ENCODE results near the gene TMIGD1.

TMIGD1 gene

GRCh38 chr17:30312226-30312625 is 21.6 kb downstream of the TMIGD1 start:
- Histone ChIP-seq H3K4me3 (no peak overlapping the region), H3K27ac (no peak overlapping the region), H3K36me3 (no peaks in the 10 kb centered on the region), H3K27me3 (no peaks in the 10 kb centered on the region), H3K4me1 (no peaks in the 10 kb centered on the region), H3K9me3 (no peaks in the 10 kb centered on the region)
- DNase-seq, result no peak
- intact Hi-C loops (cut with DNase I; ENCODE audit: low total_unique reads), result no loop called here
- TF ChIP-seq CTCF (IDR thresholded peaks at IDR 0.05), result no peak

- TF ChIP-seq CTCF (IDR thresholded peaks at IDR 0.05), result no peak
- Histone ChIP-seq H3K36me3 (no peaks in the 10 kb centered on the region), H3K9me3 (no peaks in the 10 kb centered on the region), H3K27ac (no peak overlapping the region), H3K27me3 (no peaks in the 10 kb centered on the region), H3K4me1 (no peaks in the 10 kb centered on the region), H3K4me3 (no peak overlapping the region)
- intact Hi-C loops (cut with DNase I; ENCODE audit: low total_unique reads), result no loop called here
- DNase-seq, result no peak
Observed at GRCh38 chr17:30310562-30310961, 23.3 kb downstream of the TMIGD1 start.

- Histone ChIP-seq H3K4me1 (no peaks in the 10 kb centered on the region), H3K9me3 (no peaks in the 10 kb centered on the region), H3K27me3 (no peaks in the 10 kb centered on the region), H3K27ac (no peak overlapping the region), H3K36me3 (no peaks in the 10 kb centered on the region), H3K4me3 (no peak overlapping the region)
- TF ChIP-seq CTCF (IDR thresholded peaks at IDR 0.05), result no peak
- no peak for DNase-seq
- intact Hi-C loops (cut with DNase I; ENCODE audit: low total_unique reads), result no loop called here
Observed at GRCh38 chr17:30309591-30309990, 24.3 kb downstream of the TMIGD1 start.

- H3K9me3 ChIP-seq, result no peaks in the 10 kb centered on the region
- TF ChIP-seq CTCF (IDR thresholded peaks at IDR 0.05), result no peak
- no peak overlapping the region for H3K4me3 ChIP-seq
- intact Hi-C loops (cut with DNase I; ENCODE audit: low total_unique reads), result no loop called here
- DNase-seq, result no peak
- no peaks in the 10 kb centered on the region for H3K4me1 ChIP-seq
- H3K27me3 ChIP-seq, result no peaks in the 10 kb centered on the region
- H3K27ac ChIP-seq, result no peak overlapping the region
- H3K36me3 ChIP-seq, result no peaks in the 10 kb centered on the region
Observed at GRCh38 chr17:30308406-30308805, 25.5 kb downstream of the TMIGD1 start.

GRCh38 chr17:30304778-30305177 is 29.1 kb downstream of the TMIGD1 start:
- TF ChIP-seq CTCF (IDR thresholded peaks at IDR 0.05), result no peak
- no peak for DNase-seq
- no peaks in the 10 kb centered on the region for H3K4me1 ChIP-seq

GRCh38 chr17:30302241-30302640 is 31.6 kb downstream of the TMIGD1 start:
- H3K4me3 ChIP-seq, result no peak overlapping the region
- no peak for TF ChIP-seq CTCF (IDR thresholded peaks at IDR 0.05)
- peaks cover 0 to under 1% (median under 1%) of the 10 kb centered on the region in 4 donors for H3K4me1 ChIP-seq
- intact Hi-C loops (cut with DNase I; ENCODE audit: low total_unique reads), result no loop called here
- H3K27ac ChIP-seq, result no peak overlapping the region
- peaks cover 0 to 6% (median 0%) of the 10 kb centered on the region in 3 donors for H3K9me3 ChIP-seq
- no peaks in the 10 kb centered on the region for H3K36me3 ChIP-seq
- no peaks in the 10 kb centered on the region for H3K27me3 ChIP-seq
- DNase-seq, result no peak

More at GRCh38 chr17:30304778-30305177, 29.1 kb downstream of the TMIGD1 start:
- Histone ChIP-seq H3K27ac (no peak overlapping the region), H3K36me3 (no peaks in the 10 kb centered on the region), H3K9me3 (peaks cover 0 to 5% (median 0%) of the 10 kb centered on the region in 3 donors), H3K4me3 (no peak overlapping the region), H3K27me3 (no peaks in the 10 kb centered on the region)
- intact Hi-C loops (cut with DNase I; ENCODE audit: low total_unique reads), result no loop called here
